ENCODE data around the gene ALCAM.

GRCh38 chr3:105499961-105500360 lies 133.3 kb downstream of the ALCAM start:
- no peak for TF ChIP-seq POLR2AphosphoS5 (IDR thresholded peaks at IDR 0.05; ENCODE audit: insufficient read depth in 1 of 2, low read depth in 1 of 2)
- TF ChIP-seq POLR2A (IDR thresholded peaks at IDR 0.05) = no peak
